Erythroblast (primary cell): Measurements from ENCODE around the gene FAM153A.
"Not testable (repeated sequence)": the region's sequence is repeated elsewhere in the genome, so short reads cannot be mapped to it uniquely, and the experiment has no call there.

ENCODE experiments used
- GATA1 ChIP-seq: IDR thresholded peaks from 2 replicates; pipeline ENCODE4 v1.6.1; 2011; ENCODE audit warnings: low read depth, mild to moderate bottlenecking, control low read depth, low read length, moderate library complexity
- POLR2A ChIP-seq: IDR thresholded peaks from 2 replicates; pipeline ENCODE4 v1.6.1; 2011; ENCODE audit warnings: mild to moderate bottlenecking, low read length

- TF ChIP-seq POLR2A, GATA1: not testable (repeated sequence)
Observed at GRCh38 chr5:177812814-177813425, 30.2 kb upstream of the FAM153A start.
